Measurements from ENCODE around the gene IHH. TPM values are rescaled to one million over a fixed set of nuclear protein-coding genes. Genes with fewer than 3 reads are reported as not detected.

The IHH gene
- total and polyA plus RNA-seq, 2 of the 8 experiments (the other 6 are each of a cell fraction or from before 2014, with no cell fraction given): 0.03 TPM; not detected in 1

DNA sequence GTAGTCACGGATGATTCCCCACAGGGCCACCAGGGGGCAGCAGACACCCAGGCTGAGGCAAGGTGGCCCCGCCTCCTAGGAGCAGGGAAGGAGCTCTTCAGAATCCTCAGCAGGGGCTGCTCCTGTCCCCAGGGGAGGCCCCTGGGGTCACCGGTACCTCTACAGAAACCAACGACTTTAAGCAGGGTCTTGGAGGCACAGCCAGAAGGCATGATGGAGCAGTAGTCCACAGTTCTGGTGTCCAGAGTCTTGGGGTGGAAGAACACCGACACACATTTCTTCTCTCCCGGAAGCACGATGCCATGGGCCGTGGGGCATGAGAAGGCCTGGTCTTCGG is 30.9 kb downstream of the IHH start (continued):
- TF ChIP-seq, protein P1, sequence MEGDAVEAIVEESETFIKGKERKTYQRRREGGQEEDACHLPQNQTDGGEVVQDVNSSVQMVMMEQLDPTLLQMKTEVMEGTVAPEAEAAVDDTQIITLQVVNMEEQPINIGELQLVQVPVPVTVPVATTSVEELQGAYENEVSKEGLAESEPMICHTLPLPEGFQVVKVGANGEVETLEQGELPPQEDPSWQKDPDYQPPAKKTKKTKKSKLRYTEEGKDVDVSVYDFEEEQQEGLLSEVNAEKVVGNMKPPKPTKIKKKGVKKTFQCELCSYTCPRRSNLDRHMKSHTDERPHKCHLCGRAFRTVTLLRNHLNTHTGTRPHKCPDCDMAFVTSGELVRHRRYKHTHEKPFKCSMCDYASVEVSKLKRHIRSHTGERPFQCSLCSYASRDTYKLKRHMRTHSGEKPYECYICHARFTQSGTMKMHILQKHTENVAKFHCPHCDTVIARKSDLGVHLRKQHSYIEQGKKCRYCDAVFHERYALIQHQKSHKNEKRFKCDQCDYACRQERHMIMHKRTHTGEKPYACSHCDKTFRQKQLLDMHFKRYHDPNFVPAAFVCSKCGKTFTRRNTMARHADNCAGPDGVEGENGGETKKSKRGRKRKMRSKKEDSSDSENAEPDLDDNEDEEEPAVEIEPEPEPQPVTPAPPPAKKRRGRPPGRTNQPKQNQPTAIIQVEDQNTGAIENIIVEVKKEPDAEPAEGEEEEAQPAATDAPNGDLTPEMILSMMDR (IDR thresholded peaks at IDR 0.05; ENCODE audit: control extremely low read depth in 1 of 3, insufficient read depth in 1 of 3, low read depth in 1 of 3, low read length in 3 of 3): peak; percentile 94 to 98 (median 97)
- TF ChIP-seq SP2 (IDR thresholded peaks at IDR 0.05; ENCODE audit: low read length): no peak

Data from H1 (cell line).